Measurements from ENCODE around the gene PPAT.
"Not testable (repeated sequence)": the region's sequence is repeated elsewhere in the genome, so short reads cannot be mapped to it uniquely, and the experiment has no call there.

Gene PPAT

GRCh38 chr4:56386091-56386490 lies 49.3 kb downstream of the PPAT start:
- DNase-seq (ENCODE audit: low read depth) = no peak

GRCh38 chr4:56375458-56375857 lies 60.0 kb downstream of the PPAT start:
- no peak for DNase-seq (ENCODE audit: low read depth)

GRCh38 chr4:56374956-56375355 lies 60.5 kb downstream of the PPAT start:
- no peak for DNase-seq (ENCODE audit: low read depth)

GRCh38 chr4:56372774-56373173 lies 62.6 kb downstream of the PPAT start:
- DNase-seq (ENCODE audit: low read depth) = no peak

- no peak for DNase-seq (ENCODE audit: low read depth)
These were observed 63.8 kb downstream of the PPAT start for GRCh38 chr4:56371426-56372220.

- no peak for DNase-seq (ENCODE audit: low read depth)
These were observed 65.0 kb downstream of the PPAT start for GRCh38 chr4:56370377-56370776.

GRCh38 chr4:56362981-56363380 lies 72.4 kb downstream of the PPAT start:
- not testable (repeated sequence) for DNase-seq (ENCODE audit: low read depth)

GRCh38 chr4:56360071-56360470 lies 75.3 kb downstream of the PPAT start:
- no peak for DNase-seq (ENCODE audit: low read depth)

GRCh38 chr4:56356650-56357049 lies 78.8 kb downstream of the PPAT start:
- DNase-seq (ENCODE audit: low read depth) = no peak

- no peak for DNase-seq (ENCODE audit: low read depth)
These were observed 86.8 kb downstream of the PPAT start for GRCh38 chr4:56348576-56348975.

GRCh38 chr4:56345458-56345857 lies 90.0 kb downstream of the PPAT start:
- no peak for DNase-seq (ENCODE audit: low read depth)

Data from stimulated activated CD4-positive, alpha-beta T cell treated with anti-CD3 and anti-CD28 coated beads, Interleukin-2, amount 100 ng/mL, for 4 hours (primary cell).